Activated effector memory CD4-positive, alpha-beta T cell treated with anti-CD3 and anti-CD28 coated beads, Interleukin-2, amount 50 U/mL, for 16 hours (primary cell): ENCODE measurements around the gene TMEM44.
"Not testable (repeated sequence)": the region's sequence is repeated elsewhere in the genome, so short reads cannot be mapped to it uniquely, and the experiment has no call there.

Experiments used
- DNase-seq: peaks from one replicate; pipeline ENCODE4 v3.0.0-alpha.2; 2020

Gene TMEM44

GRCh38 chr3:194554473-194555123 is 78.6 kb downstream of the TMEM44 start:
- no peak for DNase-seq

GRCh38 chr3:194552327-194552949 is 80.8 kb downstream of the TMEM44 start:
- no peak for DNase-seq

- no peak for DNase-seq
Observed at GRCh38 chr3:194549853-194550252, 83.4 kb downstream of the TMEM44 start.

GRCh38 chr3:194548346-194549321 is 84.6 kb downstream of the TMEM44 start:
- no peak for DNase-seq

- no peak for DNase-seq
Observed at GRCh38 chr3:194547042-194547441, 86.2 kb downstream of the TMEM44 start.

- DNase-seq = not testable (repeated sequence)
Observed at GRCh38 chr3:194545538-194545937, 87.7 kb downstream of the TMEM44 start.

GRCh38 chr3:194543550-194543949 is 89.7 kb downstream of the TMEM44 start:
- DNase-seq = no peak

GRCh38 chr3:194541483-194541882 is 91.7 kb downstream of the TMEM44 start:
- no peak for DNase-seq

GRCh38 chr3:194540274-194540905 is 92.8 kb downstream of the TMEM44 start:
- DNase-seq = no peak

- no peak for DNase-seq
Observed at GRCh38 chr3:194539498-194539897, 93.7 kb downstream of the TMEM44 start.

GRCh38 chr3:194537732-194538247 is 95.4 kb downstream of the TMEM44 start:
- DNase-seq = no peak
